Liver (tissue), 9 donors: ENCODE results near the gene KIF23. TPM values are rescaled to one million over a fixed set of nuclear protein-coding genes. Genes with fewer than 3 reads are reported as not detected.
"Not testable (repeated sequence)": the region's sequence is repeated elsewhere in the genome, so short reads cannot be mapped to it uniquely, and the experiment has no call there.

Experiments
- DNase-seq: peaks from one replicate; pipeline ENCODE4 v3.0.0-alpha.2; 2017; ENCODE audit warnings: low spot score
- H3K27ac ChIP-seq, 2 donors: one replicate each; pipeline ENCODE4 v1.7.0; 2013; ENCODE audit warnings: inconsistent platforms in 2 of 2, low read length in 2 of 2, control low read depth in 1 of 2, low read depth in 1 of 2, mild to moderate bottlenecking in 1 of 2
- H3K27me3 ChIP-seq, 4 donors: one replicate each; pipeline versions ENCODE4 v1.6.1 to v1.7.0; 2013; ENCODE audit warnings: low read length in 3 of 4, inconsistent platforms in 1 of 4, mild to moderate bottlenecking in 1 of 4, moderate library complexity in 1 of 4; ENCODE audit not compliant: control insufficient read depth in 4 of 4, insufficient read depth in 4 of 4
- H3K36me3 ChIP-seq, 4 donors: one replicate each; pipeline versions ENCODE4 v1.6.1 to v1.7.0; 2013; ENCODE audit warnings: low read length in 3 of 4, mild to moderate bottlenecking in 3 of 4, low read depth in 1 of 4, moderate library complexity in 1 of 4; ENCODE audit not compliant: control insufficient read depth in 4 of 4, insufficient read depth in 3 of 4
- H3K4me1 ChIP-seq, 4 donors: one replicate each; pipeline versions ENCODE4 v1.6.1 to v1.7.0; 2013; ENCODE audit warnings: low read length in 3 of 4, mild to moderate bottlenecking in 3 of 4, moderate library complexity in 1 of 4; ENCODE audit not compliant: control insufficient read depth in 4 of 4, insufficient read depth in 4 of 4
- H3K4me3 ChIP-seq, 3 donors: one replicate each; pipeline versions ENCODE4 v1.6.1 to v1.7.0; 2013; ENCODE audit warnings: low read length in 3 of 3, control low read depth in 1 of 3, low read depth in 1 of 3, mild to moderate bottlenecking in 1 of 3
- H3K9ac ChIP-seq, 2 donors: one replicate each; pipeline ENCODE4 v1.7.0; 2013; ENCODE audit warnings: low read length in 2 of 2, mild to moderate bottlenecking in 2 of 2, moderate library complexity in 2 of 2, control low read depth in 1 of 2, low read depth in 1 of 2
- H3K9me3 ChIP-seq, 4 donors: one replicate each; pipeline versions ENCODE4 v1.6.1 to v1.7.0; 2013; ENCODE audit warnings: low read length in 3 of 4; ENCODE audit not compliant: control insufficient read depth in 4 of 4
- ATF3 ChIP-seq: IDR thresholded peaks from 2 replicates; pipeline ENCODE4 v1.6.1; 2016; ENCODE audit warnings: antibody characterized with exemption
- CTCF ChIP-seq: fragments of 150-350 bp; IDR thresholded peaks from 2 replicates; pipeline ENCODE4 v1.5.1; 2017; ENCODE audit warnings: improper control_type of control experiment, low read depth, low read length; ENCODE audit not compliant: missing input control
- EGR1 ChIP-seq, 2 donors: IDR thresholded peaks; 2 replicates each; pipeline ENCODE4 v1.6.1; 2016 to 2018; ENCODE audit warnings: antibody characterized with exemption in 2 of 2, low read depth in 2 of 2
- FOXA1 ChIP-seq: IDR thresholded peaks from 2 replicates; pipeline ENCODE4 v1.6.1; 2016; ENCODE audit warnings: antibody characterized with exemption
- FOXA2 ChIP-seq: IDR thresholded peaks from 2 replicates; pipeline ENCODE4 v1.6.1; 2016; ENCODE audit warnings: antibody characterized with exemption
- GABPA ChIP-seq, 2 donors: IDR thresholded peaks in 1 of 2; conservative IDR thresholded peaks in 1 of 2; 2 replicates each; pipeline ENCODE4 v1.6.1; 2016; ENCODE audit warnings: antibody characterized with exemption in 2 of 2, mild to moderate bottlenecking in 1 of 2, moderate library complexity in 1 of 2
- HNF4A ChIP-seq, 2 donors: conservative IDR thresholded peaks; 2 replicates each; pipeline ENCODE4 v1.6.1; 2016; ENCODE audit warnings: antibody characterized with exemption in 2 of 2, mild to moderate bottlenecking in 2 of 2
- HNF4G ChIP-seq: IDR thresholded peaks from 2 replicates; pipeline ENCODE4 v1.6.1; 2016; ENCODE audit warnings: antibody characterized with exemption
- JUND ChIP-seq, 2 donors: IDR thresholded peaks; 2 replicates each; pipeline ENCODE4 v1.6.1; 2016; ENCODE audit warnings: antibody characterized with exemption in 2 of 2
- MAX ChIP-seq: IDR thresholded peaks from 2 replicates; pipeline ENCODE4 v1.6.1; 2016; ENCODE audit warnings: antibody characterized with exemption
- NR2F2 ChIP-seq: IDR thresholded peaks from 2 replicates; pipeline ENCODE4 v1.6.1; 2016; ENCODE audit warnings: antibody characterized with exemption
- RAD21 ChIP-seq, 2 donors: IDR thresholded peaks; 2 replicates each; pipeline ENCODE4 v1.6.1; 2016; ENCODE audit warnings: antibody characterized with exemption in 2 of 2, mild to moderate bottlenecking in 2 of 2
- REST ChIP-seq: IDR thresholded peaks from 2 replicates; pipeline ENCODE4 v1.6.1; 2016; ENCODE audit warnings: antibody characterized with exemption, mild to moderate bottlenecking
- RXRA ChIP-seq, 2 donors: IDR thresholded peaks; 2 replicates each; pipeline ENCODE4 v1.6.1; 2017 to 2018; ENCODE audit warnings: antibody characterized with exemption in 2 of 2, mild to moderate bottlenecking in 1 of 2
- SP1 ChIP-seq: IDR thresholded peaks from 2 replicates; pipeline ENCODE4 v1.6.1; 2018; ENCODE audit warnings: antibody characterized with exemption, mild to moderate bottlenecking
- TAF1 ChIP-seq: conservative IDR thresholded peaks from 2 replicates; pipeline ENCODE4 v1.6.1; 2016; ENCODE audit warnings: antibody characterized with exemption, mild to moderate bottlenecking
- YY1 ChIP-seq: IDR thresholded peaks from 2 replicates; pipeline ENCODE4 v1.6.1; 2016; ENCODE audit warnings: antibody characterized with exemption, mild to moderate bottlenecking
- ZBTB33 ChIP-seq: IDR thresholded peaks from 2 replicates; pipeline ENCODE4 v1.6.1; 2016; ENCODE audit warnings: antibody characterized with exemption
- WGBS: extraction: QIAGEN DNeasy Blood & Tissue Kit; methylation state at CpG from one replicate; pipeline ENCODE4 v1.1.7; 2013; 5-methylcytosine and 5-hydroxymethylcytosine counted together
- polyA plus RNA-seq, 2 donors: library from polyadenylated mRNA; stranded (reverse) in 1 of 2; unstranded in 1 of 2; fragments of 200-250 nt in 1 of 2; fragments of >200 nt in 1 of 2; fragmentation: Nextera tagmentation in 1 of 2; extraction: Ambion mirVana in 1 of 2; gene quantifications; one replicate each; pipeline versions ENCODE4 v1.2.1 to v1.2.3, GENCODE V29; 2013 to 2015
- total RNA-seq, 2 donors: library from RNA; depleted of rRNA; stranded (reverse); fragments of >200 nt; gene quantifications; one replicate each; pipeline ENCODE4 v1.2.3, GENCODE V29; 2014
- donor health status: healthy.
- donor health status: healthy.
- donor health status: healthy.
- donor health status: healthy.
- donor health status: healthy.

Gene KIF23
- total and polyA plus RNA-seq, 4 donors = 0.25 to 32.8 (median 1.1) TPM

- H3K9ac ChIP-seq, H3K27me3 ChIP-seq, H3K9me3 ChIP-seq, H3K36me3 ChIP-seq, H3K4me3 ChIP-seq, H3K27ac ChIP-seq, DNase-seq: not testable (repeated sequence)
- WGBS = 99% methylated on average over 4 of the region's 4 CpGs
- peaks cover 4 to 28% (median 21%) of the 10 kb centered on the region in 4 donors for H3K4me1 ChIP-seq
Observed at GRCh38 chr15:69450221-69450620, 36.1 kb downstream of the KIF23 start.

GRCh38 chr15:69450968-69451695 lies 37.0 kb downstream of the KIF23 start:
- H3K36me3 ChIP-seq = peaks cover 3 to 11% (median 8%) of the 10 kb centered on the region in 4 donors
- H3K27me3 ChIP-seq = no peaks in the 10 kb centered on the region
- no peak overlapping the region for H3K9ac ChIP-seq
- TF ChIP-seq RXRA (IDR thresholded peaks at IDR 0.05) = no peak
- TF ChIP-seq GABPA (IDR thresholded peaks at IDR 0.05 in 1 of 2, conservative IDR thresholded peaks at IDR 0.05 in 1 of 2) = no peak
- TF ChIP-seq ZBTB33 = no peak
- no peak for TF ChIP-seq YY1
- TF ChIP-seq MAX = no peak
- TF ChIP-seq RAD21 (IDR thresholded peaks at IDR 0.05) = no peak
- no peak for TF ChIP-seq EGR1 (IDR thresholded peaks at IDR 0.05; ENCODE audit: low read depth in 2 of 2)
- no peak for TF ChIP-seq SP1
- no peak for TF ChIP-seq ATF3
- no peak for TF ChIP-seq NR2F2
- no peak for TF ChIP-seq HNF4G
- TF ChIP-seq TAF1 = no peak
- TF ChIP-seq HNF4A (conservative IDR thresholded peaks at IDR 0.05) = peak in 1 of 2 donors; percentile 9
- TF ChIP-seq REST = no peak
- no peak for TF ChIP-seq CTCF
- TF ChIP-seq FOXA2 = peak; percentile 26
- no peak for TF ChIP-seq FOXA1
- peak in 1 of 2 donors; percentile 22 for TF ChIP-seq JUND (IDR thresholded peaks at IDR 0.05)
- H3K4me1 ChIP-seq = peaks cover 4 to 28% (median 21%) of the 10 kb centered on the region in 4 donors
- no peaks in the 10 kb centered on the region for H3K9me3 ChIP-seq
- WGBS = 76% methylated on average over 12 of the region's 12 CpGs
- no peak overlapping the region for H3K27ac ChIP-seq
- DNase-seq = no peak
- no peak overlapping the region for H3K4me3 ChIP-seq
